GM12891 (cell line): Measurements from ENCODE around the gene DENND4A.
"Not testable (repeated sequence)": the region's sequence is repeated elsewhere in the genome, so short reads cannot be mapped to it uniquely, and the experiment has no call there.

Experiments used
- DNase-seq: peaks from one replicate; pipeline ENCODE4 v3.0.0; 2011; ENCODE audit warnings: low spot score; ENCODE audit not compliant: insufficient read length
- FAIRE-seq: peaks from 2 replicates; lab custom pipeline; 2011; peaks lifted over from hg19 to GRCh38; lab: Jason Lieb, UNC
- PAX5 ChIP-seq: IDR thresholded peaks from 2 replicates; pipeline ENCODE4 v1.6.1; 2011; ENCODE audit warnings: low read length, moderate library complexity, mild to moderate bottlenecking; ENCODE audit not compliant: insufficient read depth, severe bottlenecking
- POLR2A ChIP-seq: IDR thresholded peaks from 2 replicates; pipeline ENCODE4 v1.6.1; 2011; ENCODE audit warnings: low read depth, low read length, control low read depth
- POLR2AphosphoS5 ChIP-seq: IDR thresholded peaks from 2 replicates; pipeline ENCODE4 v1.6.1; 2011; ENCODE audit warnings: low read depth, low read length, control low read depth
- POU2F2 ChIP-seq: IDR thresholded peaks from 2 replicates; pipeline ENCODE4 v1.6.1; 2011; ENCODE audit warnings: low read depth, mild to moderate bottlenecking, control low read depth, low read length, moderate library complexity
- SPI1 ChIP-seq: IDR thresholded peaks from 2 replicates; pipeline ENCODE4 v1.6.1; 2011; ENCODE audit warnings: low read depth, low read length, control low read depth
- TAF1 ChIP-seq: IDR thresholded peaks from 2 replicates; pipeline ENCODE4 v1.6.1; 2011; ENCODE audit warnings: low read depth, low read length, control low read depth

Gene DENND4A

GRCh38 chr15:65816441-65816840 lies 24.3 kb upstream of the DENND4A start:
- DNase-seq (no peak), FAIRE-seq (peak; percentile 57)
- TF ChIP-seq POU2F2 = no peak
- no peak for TF ChIP-seq POLR2AphosphoS5
- no peak for TF ChIP-seq POLR2A
- TF ChIP-seq SPI1 = no peak
- no peak for TF ChIP-seq TAF1
- TF ChIP-seq PAX5 = no peak

- not testable (repeated sequence) for DNase-seq, FAIRE-seq
Observed at GRCh38 chr15:65816008-65816407, 23.9 kb upstream of the DENND4A start.

- FAIRE-seq = not testable (repeated sequence)
- TF ChIP-seq SPI1 = peak; percentile 68
Observed at GRCh38 chr15:65814271-65814670, 22.2 kb upstream of the DENND4A start.

GRCh38 chr15:65812916-65813315 lies 20.8 kb upstream of the DENND4A start:
- FAIRE-seq = no peak
- TF ChIP-seq TAF1 = no peak
- DNase-seq = no peak

More at GRCh38 chr15:65814271-65814670, 22.2 kb upstream of the DENND4A start:
- not testable (repeated sequence) for DNase-seq

GRCh38 chr15:65812467-65812866 lies 20.4 kb upstream of the DENND4A start:
- DNase-seq (no peak), FAIRE-seq (no peak)
- no peak for TF ChIP-seq TAF1
- no peak for TF ChIP-seq POLR2AphosphoS5
- TF ChIP-seq POU2F2 = no peak
- no peak for TF ChIP-seq SPI1
- TF ChIP-seq POLR2A = no peak
- no peak for TF ChIP-seq PAX5

- FAIRE-seq (no peak), DNase-seq (no peak)
- TF ChIP-seq TAF1 (no peak), PAX5 (no peak), POU2F2 (no peak), POLR2A (no peak), POLR2AphosphoS5 (no peak), SPI1 (no peak)
Observed at GRCh38 chr15:65811835-65812234, 19.7 kb upstream of the DENND4A start.

- FAIRE-seq = peak; percentile 84
Observed at GRCh38 chr15:65811011-65811733, 19.1 kb upstream of the DENND4A start.

GRCh38 chr15:65806397-65806796 lies 14.3 kb upstream of the DENND4A start:
- no peak for FAIRE-seq
- no peak for TF ChIP-seq SPI1
- TF ChIP-seq POU2F2 = no peak
- no peak for TF ChIP-seq POLR2A
- no peak for TF ChIP-seq PAX5
- no peak for TF ChIP-seq POLR2AphosphoS5
- no peak for TF ChIP-seq TAF1
- no peak for DNase-seq

More at GRCh38 chr15:65811011-65811733, 19.1 kb upstream of the DENND4A start:
- DNase-seq = not testable (repeated sequence)

GRCh38 chr15:65805019-65805745 lies 13.1 kb upstream of the DENND4A start:
- no peak for FAIRE-seq
- DNase-seq = no peak
- TF ChIP-seq SPI1 (no peak), POLR2AphosphoS5 (no peak), POLR2A (no peak), TAF1 (no peak)

- TF ChIP-seq POLR2A (no peak), SPI1 (no peak), POLR2AphosphoS5 (no peak), TAF1 (no peak), PAX5 (no peak), POU2F2 (no peak)
- FAIRE-seq (peak; percentile 16), DNase-seq (no peak)
Observed at GRCh38 chr15:65804252-65804931, 12.3 kb upstream of the DENND4A start.
